Choroid plexus epithelial cell (primary cell): ENCODE data around the gene SHB.

ENCODE experiments used
- DNase-seq: peaks from one replicate; pipeline ENCODE4 v3.0.0-alpha.2; 2010; ENCODE audit warnings: low read depth
- H3K4me3 ChIP-seq: 2 replicates; pipeline ENCODE4 v1.5.1; 2011; ENCODE audit warnings: low read depth, mild to moderate bottlenecking, control low read depth, low read length, moderate library complexity
- CTCF ChIP-seq: conservative IDR thresholded peaks from 2 replicates; pipeline ENCODE4 v1.5.1; 2011; ENCODE audit warnings: low read depth, mild to moderate bottlenecking, control low read depth, inconsistent platforms, low read length, moderate library complexity

SHB gene

GRCh38 chr9:38089387-38090165 lies 20.5 kb upstream of the SHB start:
- no peak overlapping the region for H3K4me3 ChIP-seq
- no peak for TF ChIP-seq CTCF
- DNase-seq: no peak

- DNase-seq: peak; percentile 67
- peak; percentile 96 for TF ChIP-seq CTCF
- no peak overlapping the region for H3K4me3 ChIP-seq
Observed at GRCh38 chr9:38088006-38088925, 19.2 kb upstream of the SHB start.

- no peak for DNase-seq
- no peak for TF ChIP-seq CTCF
- H3K4me3 ChIP-seq: no peak overlapping the region
Observed at GRCh38 chr9:38086496-38086895, 17.5 kb upstream of the SHB start.

GRCh38 chr9:38085308-38085707 lies 16.3 kb upstream of the SHB start:
- H3K4me3 ChIP-seq: no peak overlapping the region
- TF ChIP-seq CTCF: no peak
- no peak for DNase-seq

- no peak for TF ChIP-seq CTCF
- no peak for DNase-seq
- H3K4me3 ChIP-seq: no peak overlapping the region
Observed at GRCh38 chr9:38084556-38084880, 15.5 kb upstream of the SHB start.

- no peak for TF ChIP-seq CTCF
- H3K4me3 ChIP-seq: no peak overlapping the region
- DNase-seq: peak; percentile 77
Observed at GRCh38 chr9:38083858-38084555, 15.0 kb upstream of the SHB start.
